Ishikawa (cell line): Measurements from ENCODE around the gene MED13L.

Experiments used
- EP300 ChIP-seq: IDR thresholded peaks from 2 replicates; pipeline ENCODE4 v1.6.1; 2012; ENCODE audit warnings: borderline replicate concordance
- FOXM1 ChIP-seq: IDR thresholded peaks from 2 replicates; pipeline ENCODE4 v1.6.1; 2012; ENCODE audit warnings: low read depth, borderline replicate concordance

- no peak for TF ChIP-seq FOXM1
- no peak for TF ChIP-seq EP300
These were observed 60.3 kb downstream of the MED13L start for GRCh38 chr12:116217045-116217735.
